ENCODE measurements around the gene TBC1D22A.

DNA sequence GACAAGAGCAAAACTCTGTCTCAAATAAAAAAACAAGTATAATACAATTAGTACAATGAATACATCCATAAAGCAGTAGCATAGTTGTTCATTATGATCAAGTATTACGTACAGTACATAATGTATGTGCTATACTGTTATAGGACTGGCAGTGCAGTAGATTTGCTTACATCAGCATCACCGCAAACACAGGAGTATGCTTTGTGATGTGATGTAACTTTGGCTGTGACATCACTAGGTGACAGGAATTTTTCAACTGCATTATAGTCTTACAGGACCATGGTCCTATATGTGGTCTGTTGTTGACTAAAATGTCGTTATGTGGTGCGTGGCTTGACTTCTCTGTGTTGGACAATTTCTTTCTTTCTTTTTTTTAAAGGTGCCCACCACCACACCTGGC, 16.6 kb downstream of the TBC1D22A start:
- TF ChIP-seq, protein P1, sequence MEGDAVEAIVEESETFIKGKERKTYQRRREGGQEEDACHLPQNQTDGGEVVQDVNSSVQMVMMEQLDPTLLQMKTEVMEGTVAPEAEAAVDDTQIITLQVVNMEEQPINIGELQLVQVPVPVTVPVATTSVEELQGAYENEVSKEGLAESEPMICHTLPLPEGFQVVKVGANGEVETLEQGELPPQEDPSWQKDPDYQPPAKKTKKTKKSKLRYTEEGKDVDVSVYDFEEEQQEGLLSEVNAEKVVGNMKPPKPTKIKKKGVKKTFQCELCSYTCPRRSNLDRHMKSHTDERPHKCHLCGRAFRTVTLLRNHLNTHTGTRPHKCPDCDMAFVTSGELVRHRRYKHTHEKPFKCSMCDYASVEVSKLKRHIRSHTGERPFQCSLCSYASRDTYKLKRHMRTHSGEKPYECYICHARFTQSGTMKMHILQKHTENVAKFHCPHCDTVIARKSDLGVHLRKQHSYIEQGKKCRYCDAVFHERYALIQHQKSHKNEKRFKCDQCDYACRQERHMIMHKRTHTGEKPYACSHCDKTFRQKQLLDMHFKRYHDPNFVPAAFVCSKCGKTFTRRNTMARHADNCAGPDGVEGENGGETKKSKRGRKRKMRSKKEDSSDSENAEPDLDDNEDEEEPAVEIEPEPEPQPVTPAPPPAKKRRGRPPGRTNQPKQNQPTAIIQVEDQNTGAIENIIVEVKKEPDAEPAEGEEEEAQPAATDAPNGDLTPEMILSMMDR (IDR thresholded peaks at IDR 0.05; ENCODE audit: poor library complexity), result no peak
- TF ChIP-seq EZH2 (IDR thresholded peaks at IDR 0.05; ENCODE audit: borderline replicate concordance), result no peak
- no peak for TF ChIP-seq EZH2phosphoT487 (IDR thresholded peaks at IDR 0.05; ENCODE audit: low read depth, severe bottlenecking, unreplicated experiment)
